Measurements from ENCODE around the gene PHC2.

Gene PHC2

GRCh38 chr1:33377756-33378155 is 53.1 kb downstream of the PHC2 start:
- DNase-seq (ENCODE audit: low read depth): no peak
- H3K4me3 ChIP-seq (ENCODE audit: low read length): no peak overlapping the region
- TF ChIP-seq CTCF (conservative IDR thresholded peaks at IDR 0.05; ENCODE audit: low read length): no peak

GRCh38 chr1:33377013-33377412 is 53.9 kb downstream of the PHC2 start:
- no peak for TF ChIP-seq CTCF (conservative IDR thresholded peaks at IDR 0.05; ENCODE audit: low read length)
- no peak for DNase-seq (ENCODE audit: low read depth)
- H3K4me3 ChIP-seq (ENCODE audit: low read length): no peak overlapping the region

GRCh38 chr1:33375316-33375715 is 55.6 kb downstream of the PHC2 start:
- no peak for TF ChIP-seq CTCF (conservative IDR thresholded peaks at IDR 0.05; ENCODE audit: low read length)
- H3K4me3 ChIP-seq (ENCODE audit: low read length): no peak overlapping the region
- DNase-seq (ENCODE audit: low read depth): no peak

- no peak overlapping the region for H3K4me3 ChIP-seq (ENCODE audit: low read length)
- no peak for DNase-seq (ENCODE audit: low read depth)
- no peak for TF ChIP-seq CTCF (conservative IDR thresholded peaks at IDR 0.05; ENCODE audit: low read length)
These were observed 56.4 kb downstream of the PHC2 start for GRCh38 chr1:33374336-33375105.

- DNase-seq (ENCODE audit: low read depth): no peak
- TF ChIP-seq CTCF (conservative IDR thresholded peaks at IDR 0.05; ENCODE audit: low read length): no peak
- H3K4me3 ChIP-seq (ENCODE audit: low read length): no peak overlapping the region
These were observed 57.3 kb downstream of the PHC2 start for GRCh38 chr1:33373606-33374005.

- no peak for TF ChIP-seq CTCF (conservative IDR thresholded peaks at IDR 0.05; ENCODE audit: low read length)
- DNase-seq (ENCODE audit: low read depth): no peak
- H3K4me3 ChIP-seq (ENCODE audit: low read length): no peak overlapping the region
These were observed 58.2 kb downstream of the PHC2 start for GRCh38 chr1:33372677-33373076.

GRCh38 chr1:33372162-33372561 is 58.7 kb downstream of the PHC2 start:
- no peak for DNase-seq (ENCODE audit: low read depth)
- no peak for TF ChIP-seq CTCF (conservative IDR thresholded peaks at IDR 0.05; ENCODE audit: low read length)

More at GRCh38 chr1:33372162-33372561, 58.7 kb downstream of the PHC2 start:
- no peak overlapping the region for H3K4me3 ChIP-seq (ENCODE audit: low read length)
